HG02623 (cell line): ENCODE measurements around the gene CCDC154.

ENCODE experiments used
- ATAC-seq: cut with Tn5 transposase; IDR thresholded peaks from one replicate; pipeline ENCODE4 v1.9.1; 2021; ENCODE audit warnings: moderate library complexity; ENCODE audit not compliant: unreplicated experiment

CCDC154 gene

DNA sequence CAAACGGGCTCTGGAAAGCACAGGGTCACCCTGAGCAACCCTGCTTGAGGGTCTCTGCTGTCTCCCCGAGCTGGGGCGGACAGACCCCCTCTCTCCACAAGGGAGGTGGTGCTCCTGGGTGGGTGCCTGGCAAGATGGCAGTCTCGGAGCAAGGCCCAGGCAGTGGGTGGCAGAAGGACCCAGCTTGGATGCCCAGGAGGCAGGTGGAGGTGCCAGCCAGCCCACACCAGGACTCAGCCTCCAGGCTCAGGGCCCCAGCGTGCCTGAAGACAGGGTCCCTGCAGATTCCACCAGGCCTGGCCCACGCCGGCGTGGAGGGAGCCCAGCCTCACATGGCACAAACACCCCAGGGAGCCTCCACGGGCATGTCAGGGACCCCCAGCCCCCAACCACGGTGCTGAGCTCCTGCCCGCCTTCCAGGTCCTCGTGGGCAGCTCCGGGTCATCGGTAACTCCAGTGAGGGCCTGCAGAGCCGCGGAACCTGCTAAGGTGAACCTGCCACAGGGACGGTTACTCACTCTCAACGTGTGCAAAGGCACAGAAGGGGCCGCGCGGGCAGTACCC lies 50.7 kb downstream of the CCDC154 start:
- no peak for ATAC-seq

- no peak for ATAC-seq
Observed at GRCh38 chr16:1392826-1393225, 51.5 kb downstream of the CCDC154 start.

DNA sequence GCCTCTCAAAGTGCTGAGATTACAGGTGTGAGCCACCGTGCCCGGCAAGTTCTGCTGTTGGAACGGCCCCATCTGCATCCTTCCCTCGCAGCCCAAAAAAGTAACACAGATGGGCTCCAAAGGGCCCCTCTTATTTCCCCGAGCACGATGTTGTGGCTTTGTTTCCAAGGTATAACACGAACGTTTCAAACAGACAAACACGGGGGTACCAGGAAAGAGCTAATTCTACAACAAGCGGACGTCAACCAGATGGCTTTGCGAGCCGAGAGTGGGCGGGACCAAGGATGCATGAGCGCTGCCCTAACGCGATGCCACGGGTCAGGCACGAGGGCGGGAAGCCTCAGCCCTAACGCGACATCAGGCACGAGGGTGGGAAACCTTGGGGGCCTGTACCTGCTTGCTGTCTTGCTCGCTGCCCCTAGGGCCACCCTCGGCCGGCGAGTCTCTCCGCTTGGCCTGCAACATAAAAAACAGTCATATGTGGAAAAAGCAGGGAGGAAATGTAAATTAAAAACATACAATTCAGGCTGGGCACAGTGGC lies 54.0 kb downstream of the CCDC154 start:
- ATAC-seq = no peak

GRCh38 chr16:1389762-1390161 lies 54.6 kb downstream of the CCDC154 start:
- no peak for ATAC-seq

- no peak for ATAC-seq
Observed at GRCh38 chr16:1387331-1387730, 57.0 kb downstream of the CCDC154 start.

- ATAC-seq = no peak
Observed at GRCh38 chr16:1385232-1385631, 59.1 kb downstream of the CCDC154 start.
